Nephron (organoid): Measurements from ENCODE around the gene ARHGEF10L.

Experiments
- H3K27ac Mint-ChIP-seq, 3 experiments: 2 replicates each; pipeline ENCODE4 v1.8.0; 2020; ENCODE audit warnings: mixed read lengths in 3 of 3, mild to moderate bottlenecking in 2 of 3, moderate library complexity in 1 of 3
- H3K27me3 Mint-ChIP-seq: 2 replicates; pipeline ENCODE4 v1.8.0; 2021; ENCODE audit warnings: low read depth, mild to moderate bottlenecking, moderate library complexity, mixed read lengths
- H3K36me3 Mint-ChIP-seq: 2 replicates; pipeline ENCODE4 v1.8.0; 2020; ENCODE audit warnings: low read depth, mixed read lengths
- H3K4me1 Mint-ChIP-seq: 2 replicates; pipeline ENCODE4 v1.8.0; 2020; ENCODE audit warnings: mixed read lengths
- H3K4me3 Mint-ChIP-seq, 3 experiments: 2 replicates each; pipeline ENCODE4 v1.8.0; 2020; ENCODE audit warnings: mild to moderate bottlenecking in 3 of 3, mixed read lengths in 3 of 3, moderate library complexity in 2 of 3
- H3K9me3 Mint-ChIP-seq: 2 replicates; pipeline ENCODE4 v1.8.0; 2020; ENCODE audit warnings: mixed read lengths
- CTCF ChIP-seq, 3 experiments: fragments of 200-600 bp; sonication (generic); IDR thresholded peaks; one replicate each; pipeline ENCODE4 v1.5.0; 2021; ENCODE audit warnings: antibody characterized with exemption in 3 of 3; ENCODE audit not compliant: unreplicated experiment in 3 of 3

Gene ARHGEF10L

DNA sequence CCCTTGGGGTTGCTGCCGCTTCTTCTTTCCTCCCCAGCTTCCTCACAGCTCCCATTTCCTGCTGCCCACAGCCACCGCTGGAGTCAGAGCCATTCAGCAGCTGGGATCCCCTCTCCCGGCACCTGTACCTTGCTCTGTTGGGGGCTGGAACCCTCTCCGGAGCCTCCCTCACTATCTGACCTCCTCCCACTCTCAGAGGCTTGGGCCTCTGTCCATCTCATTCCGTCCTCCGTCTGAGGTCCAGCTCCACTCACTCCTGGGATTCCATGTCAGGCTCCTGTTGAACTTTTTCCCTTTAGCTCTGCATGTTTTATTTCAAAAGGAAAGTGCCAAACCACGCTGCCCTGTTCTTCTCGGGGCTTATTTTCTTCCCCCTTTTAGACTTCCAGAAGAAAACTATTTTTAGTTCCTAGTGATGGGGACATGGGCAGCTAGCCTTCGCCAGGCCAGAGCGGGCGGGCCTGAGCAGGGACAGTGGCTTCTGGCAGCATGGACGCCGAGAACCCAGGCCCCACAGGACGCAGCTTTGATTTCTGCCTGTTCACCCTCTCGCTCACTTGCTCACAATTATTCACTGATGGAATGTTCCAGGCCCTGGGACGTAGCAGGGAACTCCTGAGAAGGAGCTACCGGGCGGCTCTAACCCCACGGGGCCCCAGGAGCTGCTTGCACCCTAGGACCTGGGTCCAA lies 79.2 kb downstream of the ARHGEF10L start:
- no peak for TF ChIP-seq CTCF (IDR thresholded peaks at IDR 0.05; ENCODE audit: unreplicated experiment in 3 of 3)
- Mint-ChIP-seq H3K4me3 (peak overlapping the region in 1 of 3 experiments; percentile 24), H3K36me3 (peaks cover 5% of the 10 kb centered on the region), H3K4me1 (peaks cover 6% of the 10 kb centered on the region), H3K9me3 (no peaks in the 10 kb centered on the region), H3K27ac (no peak overlapping the region), H3K27me3 (no peaks in the 10 kb centered on the region)

DNA sequence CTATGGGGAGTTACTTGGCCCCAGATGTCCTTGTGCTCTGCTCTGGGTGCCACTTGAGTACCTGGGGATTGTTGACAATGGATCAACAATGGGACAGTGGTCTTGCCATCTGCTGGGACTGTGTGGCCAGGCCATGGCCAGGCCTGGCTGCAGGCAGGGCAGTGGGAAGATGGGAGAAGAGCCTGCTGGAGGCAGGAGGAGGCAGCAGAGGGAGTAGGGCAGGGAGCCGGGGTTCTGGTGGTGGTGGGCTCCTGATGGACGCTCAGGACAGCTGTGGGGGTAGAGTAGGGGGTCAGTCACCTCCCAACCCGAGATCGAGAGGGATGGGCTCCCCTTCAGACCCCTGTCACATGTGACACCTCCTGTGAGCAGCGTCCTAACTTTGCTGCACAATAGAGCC lies 81.0 kb downstream of the ARHGEF10L start:
- Mint-ChIP-seq H3K27me3 (no peaks in the 10 kb centered on the region), H3K27ac (no peak overlapping the region), H3K36me3 (peaks cover 15% of the 10 kb centered on the region), H3K4me1 (peaks cover 6% of the 10 kb centered on the region), H3K9me3 (no peaks in the 10 kb centered on the region), H3K4me3 (no peak overlapping the region)
- no peak for TF ChIP-seq CTCF (IDR thresholded peaks at IDR 0.05; ENCODE audit: unreplicated experiment in 3 of 3)

GRCh38 chr1:17621691-17622090 lies 82.2 kb downstream of the ARHGEF10L start:
- Mint-ChIP-seq H3K4me3 (no peak overlapping the region), H3K27me3 (no peaks in the 10 kb centered on the region), H3K27ac (no peak overlapping the region), H3K4me1 (peaks cover 6% of the 10 kb centered on the region), H3K36me3 (peaks cover 16% of the 10 kb centered on the region), H3K9me3 (no peaks in the 10 kb centered on the region)
- TF ChIP-seq CTCF (IDR thresholded peaks at IDR 0.05; ENCODE audit: unreplicated experiment in 3 of 3): no peak

DNA sequence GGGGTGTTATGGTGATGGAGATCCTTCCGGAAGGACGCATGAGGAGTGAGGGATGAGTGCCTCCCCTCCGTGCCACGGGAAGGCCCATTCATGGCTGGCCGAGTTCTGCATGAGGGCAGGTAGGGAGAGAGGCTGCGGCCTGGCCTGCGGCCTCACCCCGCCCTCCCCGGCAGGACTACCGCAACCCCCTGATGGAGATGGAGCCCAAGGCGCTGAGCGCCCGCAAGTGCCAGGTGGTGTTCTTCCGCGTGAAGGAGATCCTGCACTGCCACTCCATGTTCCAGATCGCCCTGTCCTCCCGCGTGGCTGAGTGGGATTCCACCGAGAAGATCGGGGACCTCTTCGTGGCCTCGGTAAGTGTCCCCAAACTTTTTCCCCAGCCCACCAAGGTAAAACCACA lies 83.3 kb downstream of the ARHGEF10L start:
- no peaks in the 10 kb centered on the region for H3K27me3 Mint-ChIP-seq
- TF ChIP-seq CTCF (IDR thresholded peaks at IDR 0.05; ENCODE audit: unreplicated experiment in 3 of 3): no peak
- H3K36me3 Mint-ChIP-seq: peaks cover 18% of the 10 kb centered on the region
- no peaks in the 10 kb centered on the region for H3K9me3 Mint-ChIP-seq
- H3K27ac Mint-ChIP-seq: no peak overlapping the region
- no peak overlapping the region for H3K4me3 Mint-ChIP-seq
- H3K4me1 Mint-ChIP-seq: peaks cover 6% of the 10 kb centered on the region

- Mint-ChIP-seq H3K4me3 (no peak overlapping the region), H3K4me1 (no peaks in the 10 kb centered on the region), H3K36me3 (peaks cover 18% of the 10 kb centered on the region), H3K27ac (no peak overlapping the region), H3K27me3 (no peaks in the 10 kb centered on the region), H3K9me3 (no peaks in the 10 kb centered on the region)
- no peak for TF ChIP-seq CTCF (IDR thresholded peaks at IDR 0.05; ENCODE audit: unreplicated experiment in 3 of 3)
Observed at GRCh38 chr1:17624611-17625233, 85.2 kb downstream of the ARHGEF10L start.
